AG04449 (cell line): ENCODE measurements around the gene ASXL2.

ENCODE experiments used
- CTCF ChIA-PET: fragments of 350-600 bp; formaldehyde crosslinking; extraction: SDS; loops from one replicate; lab custom pipeline; 2021; ENCODE audit warnings: antibody characterized with exemption; lab: Yijun Ruan, JAX
- POLR2A ChIA-PET: fragments of 400-600, 350-600 bp; formaldehyde crosslinking; extraction: SDS; loops from one replicate; lab custom pipeline; 2020; ENCODE audit warnings: antibody characterized with exemption, inconsistent platforms; lab: Yijun Ruan, JAX
- DNase-seq: peaks from one replicate; pipeline ENCODE4 v3.0.0-alpha.2; 2010; ENCODE audit warnings: low read depth, low spot score
- H3K4me3 ChIP-seq: 2 replicates; pipeline ENCODE4 v1.5.1; 2011; ENCODE audit warnings: low read depth, mild to moderate bottlenecking, control low read depth, low read length
- TF ChIP-seq, protein P1 (sequence below): IDR thresholded peaks from one replicate; pipeline ENCODE4 v1.5.1; 2011; ENCODE audit warnings: mild to moderate bottlenecking, moderate library complexity, low read length, control low read depth, inconsistent platforms; ENCODE audit not compliant: insufficient read depth; ENCODE audit errors: missing control alignments

Gene ASXL2

GRCh38 chr2:25728559-25728958 lies 149.7 kb downstream of the ASXL2 start:
- H3K4me3 ChIP-seq = no peak overlapping the region
- no peak for DNase-seq
- ChIA-PET POLR2A (no interaction called here), CTCF (interaction anchor here (1.1 kb wide), 1 partner anchor 122 kb away, joined by 3 read pairs; no protein-coding TSS in a partner anchor)
- TF ChIP-seq, protein P1, sequence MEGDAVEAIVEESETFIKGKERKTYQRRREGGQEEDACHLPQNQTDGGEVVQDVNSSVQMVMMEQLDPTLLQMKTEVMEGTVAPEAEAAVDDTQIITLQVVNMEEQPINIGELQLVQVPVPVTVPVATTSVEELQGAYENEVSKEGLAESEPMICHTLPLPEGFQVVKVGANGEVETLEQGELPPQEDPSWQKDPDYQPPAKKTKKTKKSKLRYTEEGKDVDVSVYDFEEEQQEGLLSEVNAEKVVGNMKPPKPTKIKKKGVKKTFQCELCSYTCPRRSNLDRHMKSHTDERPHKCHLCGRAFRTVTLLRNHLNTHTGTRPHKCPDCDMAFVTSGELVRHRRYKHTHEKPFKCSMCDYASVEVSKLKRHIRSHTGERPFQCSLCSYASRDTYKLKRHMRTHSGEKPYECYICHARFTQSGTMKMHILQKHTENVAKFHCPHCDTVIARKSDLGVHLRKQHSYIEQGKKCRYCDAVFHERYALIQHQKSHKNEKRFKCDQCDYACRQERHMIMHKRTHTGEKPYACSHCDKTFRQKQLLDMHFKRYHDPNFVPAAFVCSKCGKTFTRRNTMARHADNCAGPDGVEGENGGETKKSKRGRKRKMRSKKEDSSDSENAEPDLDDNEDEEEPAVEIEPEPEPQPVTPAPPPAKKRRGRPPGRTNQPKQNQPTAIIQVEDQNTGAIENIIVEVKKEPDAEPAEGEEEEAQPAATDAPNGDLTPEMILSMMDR = no peak

DNA sequence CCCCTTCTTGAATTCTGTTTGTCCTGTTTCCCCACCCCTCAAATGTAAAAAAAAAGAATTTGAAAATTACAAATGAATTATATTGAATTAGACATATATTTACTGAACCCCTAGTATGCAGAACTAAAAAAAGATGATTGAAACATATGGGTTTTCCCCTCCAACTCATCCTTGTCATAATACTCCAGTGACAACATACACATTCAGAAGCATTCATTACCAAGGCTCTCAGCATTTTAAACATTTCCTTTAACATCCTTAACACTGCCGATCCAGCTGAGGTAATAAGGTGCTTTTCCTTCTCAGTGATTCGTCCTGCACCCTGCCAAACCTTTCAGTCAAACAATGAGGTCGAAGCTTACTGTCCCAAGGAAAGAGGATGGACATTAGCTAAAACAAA lies 151.8 kb downstream of the ASXL2 start:
- TF ChIP-seq, protein P1 = no peak
- DNase-seq = no peak
- ChIA-PET POLR2A (no interaction called here), CTCF (interaction anchor here (0.6 to 1.6 kb wide), 4 partner anchors 12 to 1460 kb away, joined by 3 to 5 read pairs (median 3); no protein-coding TSS in a partner anchor)
- no peak overlapping the region for H3K4me3 ChIP-seq

DNA sequence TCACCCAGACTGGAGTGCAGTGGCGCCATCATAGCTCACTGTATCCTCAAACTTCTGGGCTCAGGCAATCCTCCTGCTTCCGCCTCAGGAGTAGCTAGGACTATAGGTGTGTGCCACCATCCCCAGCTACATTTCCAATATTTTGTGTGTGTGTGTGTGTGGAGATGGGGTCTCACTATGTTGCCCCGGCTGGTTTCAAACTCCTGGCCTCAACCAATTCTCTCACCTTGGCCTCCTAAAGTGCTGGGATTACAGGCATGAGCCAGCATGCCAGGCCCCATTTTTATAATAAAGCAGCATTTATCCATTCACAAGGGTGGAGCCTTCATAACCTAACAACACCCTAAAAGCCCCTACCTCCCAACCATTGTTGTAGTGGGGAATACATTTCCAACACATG lies 152.4 kb downstream of the ASXL2 start:
- TF ChIP-seq, protein P1 = no peak
- ChIA-PET CTCF (interaction anchor here (1.0 to 1.6 kb wide), 4 partner anchors 10 to 419 kb away, joined by 3 to 5 read pairs (median 3); no protein-coding TSS in a partner anchor), POLR2A (no interaction called here)
- no peak for DNase-seq
- no peak overlapping the region for H3K4me3 ChIP-seq

- no peak for DNase-seq
- TF ChIP-seq, protein P1 = no peak
- CTCF ChIA-PET = no interaction called here
- POLR2A ChIA-PET = no interaction called here
- no peak overlapping the region for H3K4me3 ChIP-seq
Measured at GRCh38 chr2:25724756-25725155, 153.5 kb downstream of the ASXL2 start.

DNA sequence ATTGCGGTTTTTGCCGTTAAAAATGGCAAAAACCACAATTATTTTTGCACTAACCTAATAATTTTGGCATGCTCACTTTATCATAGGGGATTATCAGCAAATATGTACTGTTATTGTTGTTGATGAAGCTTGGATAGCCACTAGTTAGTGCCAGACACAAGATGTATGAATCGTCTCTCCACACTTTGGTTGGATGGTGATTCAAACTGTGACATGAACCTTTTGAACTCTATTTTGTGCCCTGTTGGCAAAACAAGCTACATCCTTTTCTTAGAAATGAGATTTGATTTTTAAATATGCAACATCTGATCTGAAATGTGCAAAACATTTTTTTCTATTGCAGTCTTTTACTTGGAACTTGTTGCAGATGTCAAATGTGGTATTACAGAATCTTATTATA lies 156.1 kb downstream of the ASXL2 start:
- ChIA-PET POLR2A (no interaction called here), CTCF (interaction anchor here (1.6 kb wide), 1 partner anchor 23 kb away, joined by 4 read pairs; no protein-coding TSS in a partner anchor)
- H3K4me3 ChIP-seq = no peak overlapping the region
- DNase-seq = no peak
- TF ChIP-seq, protein P1 = no peak

- ChIA-PET POLR2A (no interaction called here), CTCF (interaction anchor here (1.0 to 1.2 kb wide), 2 partner anchors 20 to 113 kb away, joined by 3 to 5 read pairs; no protein-coding TSS in a partner anchor)
- H3K4me3 ChIP-seq = no peak overlapping the region
- no peak for DNase-seq
- TF ChIP-seq, protein P1 = no peak
Measured at GRCh38 chr2:25720575-25720974, 157.7 kb downstream of the ASXL2 start.
